Spleen (tissue), 11 donors: Measurements from ENCODE around the gene MLKL. TPM values are rescaled to one million over a fixed set of nuclear protein-coding genes. Genes with fewer than 3 reads are reported as not detected.
A peak's percentile ranks its signal among the peaks of the same experiment; 100 is the strongest.

ENCODE experiments used
- DNase-seq: peaks from one replicate; pipeline ENCODE4 v3.0.0-alpha.2; 2020
- H3K27ac ChIP-seq, 8 donors: fragments of 200-600 bp; sonication (generic) in 7 of 8; 1 replicate in 4 of 8; 2 replicates in 4 of 8; pipeline versions ENCODE4 v1.5.0 to v1.8.0; 2016 to 2021; ENCODE audit warnings: inconsistent platforms in 4 of 8, mild to moderate bottlenecking in 4 of 8, moderate library complexity in 1 of 8
- H3K27me3 ChIP-seq, 7 donors: fragments of 200-600 bp; sonication (generic) in 6 of 7; replicated peaks in 1 of 7; 1 replicate in 4 of 7; 2 replicates in 3 of 7; pipeline versions ENCODE4 v1.5.0 to v1.8.0; 2016 to 2021; ENCODE audit warnings: inconsistent platforms in 3 of 7, mild to moderate bottlenecking in 1 of 7
- H3K36me3 ChIP-seq, 6 donors: fragments of 200-600 bp; sonication (generic) in 5 of 6; 1 replicate in 4 of 6; 2 replicates in 2 of 6; pipeline versions ENCODE4 v1.5.0 to v1.8.0; 2016 to 2021; ENCODE audit warnings: inconsistent platforms in 2 of 6
- H3K4me1 ChIP-seq, 6 donors: fragments of 200-600 bp; sonication (generic) in 5 of 6; 1 replicate in 3 of 6; 2 replicates in 3 of 6; pipeline versions ENCODE4 v1.5.0 to v1.8.0; 2016 to 2021; ENCODE audit warnings: inconsistent platforms in 3 of 6
- H3K4me3 ChIP-seq, 8 donors: fragments of 200-600 bp; sonication (generic) in 7 of 8; 1 replicate in 4 of 8; 2 replicates in 4 of 8; pipeline versions ENCODE4 v1.5.0 to v1.8.0; 2016 to 2021; ENCODE audit warnings: inconsistent platforms in 4 of 8, mild to moderate bottlenecking in 4 of 8, moderate library complexity in 2 of 8
- H3K9me3 ChIP-seq, 8 donors: fragments of 200-600 bp; sonication (generic) in 7 of 8; 1 replicate in 4 of 8; 2 replicates in 4 of 8; pipeline versions ENCODE4 v1.5.0 to v1.8.0; 2016 to 2021; ENCODE audit warnings: inconsistent platforms in 4 of 8
- CTCF ChIP-seq, 11 experiments: fragments of 200-600 bp in 7 of 11; fragments of 450-650 bp in 4 of 11; sonication (generic) in 4 of 11; IDR thresholded peaks in 8 of 11; conservative IDR thresholded peaks in 3 of 11; 1 replicate in 7 of 11; 2 replicates in 4 of 11; pipeline versions ENCODE4 v1.4.0 to v1.8.0; 2016 to 2021; ENCODE audit warnings: antibody characterized with exemption in 11 of 11, inconsistent platforms in 4 of 11, mild to moderate bottlenecking in 1 of 11
- POLR2A ChIP-seq, 3 donors: fragments of 450-650 bp; IDR thresholded peaks; one replicate each; pipeline ENCODE4 v1.5.1; 2017; ENCODE audit warnings: antibody characterized with exemption in 3 of 3, mild to moderate bottlenecking in 1 of 3
- POLR2AphosphoS5 ChIP-seq, 3 donors: sonication (generic); formaldehyde crosslinking; IDR thresholded peaks; one replicate each; pipeline ENCODE4 v1.5.1; 2017; ENCODE audit warnings: antibody characterized with exemption in 3 of 3
- WGBS, 5 donors: extraction: QIAGEN DNeasy Blood & Tissue Kit in 3 of 5; methylation state at CpG; one replicate each; pipeline versions ENCODE4 v1.1.5 to v1.1.7; 2013 to 2018; 5-methylcytosine and 5-hydroxymethylcytosine counted together
- intact Hi-C: fragments of 100-400 bp; cut with DNase I; formaldehyde crosslinking; loops from one replicate; pipeline ENCODE4 v1.15.0; 2023; ENCODE audit warnings: low total_unique reads
- polyA plus RNA-seq, 3 donors: library from polyadenylated mRNA; stranded (reverse); fragments of 200-250 nt; gene quantifications; one replicate each; pipeline ENCODE4 v1.2.1, GENCODE V29; 2013
- total RNA-seq, 7 donors: library from RNA; depleted of rRNA in 3 of 7; stranded (reverse); fragments of >200 nt in 3 of 7; fragmentation: NEBNext Ultra II Directional in 4 of 7; extraction: Animal tissue kit (Norgen Biotek cat#: 25700) in 4 of 7; gene quantifications; one replicate each; pipeline versions ENCODE4 v1.1.0 to v1.2.1, GENCODE V29; 2016 to 2021
- donor health status: healthy with polysubstance abuse.
- donor health status: DM: no; HTN: no; CAD: no; lungs with moderate emphysema.
- donor health status: DM: no; HTN: no; CAD: no.
- donor health status: Bipolar disorder and iron deficiency.
- donor health status: healthy.
- donor health status: DM: no; HTN: no; CAD: no.
- donor health status: DM: yes; HTN: yes; CAD: no.

Gene MLKL
- total and polyA plus RNA-seq, 10 donors: 21.4 to 69.6 (median 50.5) TPM

GRCh38 chr16:74710401-74710800 is 9.7 kb upstream of the MLKL start:
- intact Hi-C loops: no loop called here
- DNase-seq: peak; percentile 54
- Histone ChIP-seq H3K4me1 (peaks cover 0 to 13% (median 4%) of the 10 kb centered on the region in 6 donors), H3K27ac (no peak overlapping the region), H3K4me3 (no peak overlapping the region), H3K36me3 (no peaks in the 10 kb centered on the region), H3K27me3 (no peaks in the 10 kb centered on the region), H3K9me3 (no peaks in the 10 kb centered on the region)
- TF ChIP-seq POLR2AphosphoS5 (IDR thresholded peaks at IDR 0.05) (no peak), POLR2A (IDR thresholded peaks at IDR 0.05) (no peak), CTCF (IDR thresholded peaks at IDR 0.05 in 8 of 11, conservative IDR thresholded peaks at IDR 0.05 in 3 of 11) (no peak)
- WGBS, 5 donors: 95 to 99% (median 95%) methylated on average over 8 of the region's 8 CpGs

- intact Hi-C loops: loop anchor here (5.0 kb wide), 1 partner anchor 153 kb away; no protein-coding TSS in a partner anchor
These were observed 8.8 kb upstream of the MLKL start for GRCh38 chr16:74709441-74709877.

GRCh38 chr16:74700116-74700437 is 585 bp downstream of the MLKL start:
- H3K9me3 ChIP-seq: no peaks in the 10 kb centered on the region
- peaks cover 0 to 16% (median 4%) of the 10 kb centered on the region in 6 donors for H3K36me3 ChIP-seq
- no peak for TF ChIP-seq POLR2AphosphoS5 (IDR thresholded peaks at IDR 0.05)
- TF ChIP-seq POLR2A (IDR thresholded peaks at IDR 0.05): no peak
- no peak for TF ChIP-seq CTCF (IDR thresholded peaks at IDR 0.05 in 8 of 11, conservative IDR thresholded peaks at IDR 0.05 in 3 of 11)
- DNase-seq: peak; percentile 89
- H3K27me3 ChIP-seq: no peaks in the 10 kb centered on the region
- WGBS, 5 donors: 0 to 3% (median 0%) methylated on average over 11 to 16 of the region's 16 CpGs
- H3K27ac ChIP-seq: peak overlapping the region; percentile 76 to 98 (median 96)
- H3K4me3 ChIP-seq: peak overlapping the region; percentile 54 to 98 (median 86)
- intact Hi-C loops: no loop called here
- H3K4me1 ChIP-seq: peaks cover 31 to 76% (median 59%) of the 10 kb centered on the region in 6 donors

More at GRCh38 chr16:74709441-74709877, 8.8 kb upstream of the MLKL start:
- DNase-seq: peak; percentile 95
- H3K27me3 ChIP-seq: no peaks in the 10 kb centered on the region
- TF ChIP-seq CTCF (IDR thresholded peaks at IDR 0.05 in 8 of 11, conservative IDR thresholded peaks at IDR 0.05 in 3 of 11) (peak; percentile 85 to 97 (median 96)), POLR2A (IDR thresholded peaks at IDR 0.05) (no peak), POLR2AphosphoS5 (IDR thresholded peaks at IDR 0.05) (peak in 1 of 3 donors; percentile 59)
- peak overlapping the region in 4 of 8 donors; percentile 29 to 71 (median 46) for H3K27ac ChIP-seq
- H3K36me3 ChIP-seq: no peaks in the 10 kb centered on the region
- H3K9me3 ChIP-seq: no peaks in the 10 kb centered on the region
- H3K4me1 ChIP-seq: peaks cover 0 to 13% (median 4%) of the 10 kb centered on the region in 6 donors
- no peak overlapping the region for H3K4me3 ChIP-seq
- WGBS, 5 donors: 0 to 2% (median 1%) methylated on average over 6 of the region's 6 CpGs

GRCh38 chr16:74699666-74700065 is 996 bp downstream of the MLKL start:
- H3K36me3 ChIP-seq: peaks cover 0 to 20% (median 7%) of the 10 kb centered on the region in 6 donors
- no peak for DNase-seq
- peak overlapping the region; percentile 76 to 98 (median 96) for H3K27ac ChIP-seq
- intact Hi-C loops: no loop called here
- no peaks in the 10 kb centered on the region for H3K9me3 ChIP-seq
- H3K4me1 ChIP-seq: peaks cover 31 to 81% (median 60%) of the 10 kb centered on the region in 6 donors
- no peaks in the 10 kb centered on the region for H3K27me3 ChIP-seq
- WGBS, 5 donors: 35 to 63% (median 45%) methylated on average over 4 of the region's 4 CpGs
- peak overlapping the region; percentile 54 to 98 (median 86) for H3K4me3 ChIP-seq
- no peak for TF ChIP-seq POLR2A (IDR thresholded peaks at IDR 0.05)
- TF ChIP-seq POLR2AphosphoS5 (IDR thresholded peaks at IDR 0.05): no peak
- TF ChIP-seq CTCF (IDR thresholded peaks at IDR 0.05 in 8 of 11, conservative IDR thresholded peaks at IDR 0.05 in 3 of 11): no peak
